Left kidney (tissue), 8 donors: ENCODE results near the gene MRPS5. TPM values are rescaled to one million over a fixed set of nuclear protein-coding genes. Genes with fewer than 3 reads are reported as not detected.

Experiments
- DNase-seq: peaks from one replicate; pipeline ENCODE4 v3.0.0-alpha.2; 2013
- long read RNA-seq, 8 donors: transcript quantifications; one replicate each; lab custom pipeline, GENCODE V29; 2026
- polyA plus RNA-seq: library from polyadenylated mRNA; unstranded; fragments of 120-200 nt; gene quantifications from one replicate; pipeline ENCODE4 v1.2.1, GENCODE V29; 2013; ENCODE audit not compliant: insufficient read length

MRPS5 gene
- 85.6 TPM for polyA plus RNA-seq
- long read RNA-seq, donor 1, transcript MRPS5-201 (12 exons, 1,652 nt): minor isoform, 6 of 55 reads
- long read RNA-seq, donor 1, transcript MRPS5-208 (2 exons, 3,680 nt): major isoform, 9 of 55 reads
- long read RNA-seq, donor 1, partial matches to known transcripts: 31 of 55 reads
- long read RNA-seq, donor 1, other reads (novel, unspliced or antisense): 0 of 55 reads
- long read RNA-seq, donor 2, transcript MRPS5-203 (5 exons, 793 nt): major isoform, 14 of 54 reads
- long read RNA-seq, donor 2, transcript MRPS5-201 (12 exons, 1,652 nt): minor isoform, 7 of 54 reads
- long read RNA-seq, donor 2, partial matches to known transcripts: 27 of 54 reads
- long read RNA-seq, donor 2, other reads (novel, unspliced or antisense): 0 of 54 reads
- long read RNA-seq, donor 3, transcript MRPS5-201 (12 exons, 1,652 nt): minor isoform, 10 of 44 reads
- long read RNA-seq, donor 3, transcript MRPS5-203 (5 exons, 793 nt): major isoform, 14 of 44 reads
- long read RNA-seq, donor 3, partial matches to known transcripts: 15 of 44 reads
- long read RNA-seq, donor 3, other reads (novel, unspliced or antisense): 0 of 44 reads
- long read RNA-seq, donor 4, partial matches to known transcripts: 13 of 14 reads
- long read RNA-seq, donor 4, other reads (novel, unspliced or antisense): 0 of 14 reads
- long read RNA-seq, donor 5, transcript MRPS5-202 (11 exons, 1,359 nt): minor isoform, 6 of 71 reads
- long read RNA-seq, donor 5, transcript MRPS5-201 (12 exons, 1,652 nt): major isoform, 30 of 71 reads
- long read RNA-seq, donor 5, transcript MRPS5-203 (5 exons, 793 nt): minor isoform, 6 of 71 reads
- long read RNA-seq, donor 5, transcript MRPS5-208 (2 exons, 3,680 nt): minor isoform, 5 of 71 reads
- long read RNA-seq, donor 5, partial matches to known transcripts: 22 of 71 reads
- long read RNA-seq, donor 5, other reads (novel, unspliced or antisense): 0 of 71 reads
- long read RNA-seq, donor 6, transcript MRPS5-201 (12 exons, 1,652 nt): major isoform, 6 of 45 reads
- long read RNA-seq, donor 6, partial matches to known transcripts: 34 of 45 reads
- long read RNA-seq, donor 6, other reads (novel, unspliced or antisense): 0 of 45 reads
- long read RNA-seq, donor 7, transcript MRPS5-201 (12 exons, 1,652 nt): minor isoform, 9 of 96 reads
- long read RNA-seq, donor 7, transcript MRPS5-203 (5 exons, 793 nt): major isoform, 10 of 96 reads
- long read RNA-seq, donor 7, partial matches to known transcripts: 71 of 96 reads
- long read RNA-seq, donor 7, other reads (novel, unspliced or antisense): 0 of 96 reads
- long read RNA-seq, donor 8, transcript MRPS5-203 (5 exons, 793 nt): minor isoform, 5 of 31 reads
- long read RNA-seq, donor 8, transcript MRPS5-201 (12 exons, 1,652 nt): major isoform, 8 of 31 reads
- long read RNA-seq, donor 8, partial matches to known transcripts: 14 of 31 reads
- long read RNA-seq, donor 8, other reads (novel, unspliced or antisense): 0 of 31 reads

- DNase-seq: peak; percentile 78
These were observed at the start of gene MRPS5 for GRCh38 chr2:95121407-95122196. MRPS5 (minus strand) TSS chr2:95121808; CDS start chr2:95121791, 17 bp downstream.

DNA sequence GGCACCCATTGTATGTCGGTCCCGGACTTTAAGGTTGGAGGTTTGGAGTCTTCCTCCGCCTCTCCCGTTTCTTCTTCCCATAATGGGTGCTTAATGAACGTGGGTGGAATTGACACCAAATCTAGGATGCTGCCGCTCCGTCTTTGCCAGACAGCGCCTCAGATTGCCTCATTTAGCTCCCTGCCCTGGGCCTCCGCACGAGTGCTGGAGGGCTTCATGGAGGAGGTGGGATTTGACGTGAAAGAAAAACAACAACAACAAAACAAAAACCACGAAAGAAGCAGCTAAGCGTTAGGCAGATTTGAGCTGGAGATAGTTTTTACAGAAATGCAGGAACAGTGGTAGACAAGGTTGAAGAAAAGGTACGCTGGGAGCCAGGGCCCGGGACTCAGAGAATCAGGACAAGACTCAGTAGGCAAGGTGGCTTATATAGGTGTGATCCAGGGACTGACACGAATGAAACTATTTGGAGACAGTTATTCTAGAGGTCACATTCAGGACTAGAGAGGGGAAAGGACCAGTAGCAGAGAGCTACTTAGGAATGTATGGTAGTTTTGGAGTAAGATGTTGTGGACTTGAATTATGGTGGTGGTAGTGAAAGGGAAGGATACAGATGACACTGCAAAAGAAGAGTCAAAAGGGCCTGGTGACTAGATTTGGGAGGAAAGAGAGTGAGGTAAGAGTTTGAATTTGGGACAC lies 44.6 kb upstream of the MRPS5 start:
- no peak for DNase-seq

GRCh38 chr2:95165371-95166064 lies 43.9 kb upstream of the MRPS5 start, which contains the start of gene ZNF2:
ZNF2 (plus strand) TSS chr2:95165809; CDS start chr2:95176227, 10,418 bp downstream.
- DNase-seq: peak; percentile 99

- DNase-seq: no peak
These were observed 43.4 kb upstream of the MRPS5 start for GRCh38 chr2:95165030-95165370.

GRCh38 chr2:95159690-95160449 lies 38.3 kb upstream of the MRPS5 start, which contains the start of gene ZNF514:
ZNF514 (minus strand) TSS chr2:95159848; CDS start chr2:95153253, 6,595 bp downstream.
- peak; percentile 69 for DNase-seq

- DNase-seq: peak; percentile 25
These were observed 37.4 kb upstream of the MRPS5 start for GRCh38 chr2:95158891-95159619.

GRCh38 chr2:95158441-95158840 lies 36.8 kb upstream of the MRPS5 start:
- DNase-seq: no peak

GRCh38 chr2:95149397-95149984 lies 27.9 kb upstream of the MRPS5 start:
- no peak for DNase-seq

DNA sequence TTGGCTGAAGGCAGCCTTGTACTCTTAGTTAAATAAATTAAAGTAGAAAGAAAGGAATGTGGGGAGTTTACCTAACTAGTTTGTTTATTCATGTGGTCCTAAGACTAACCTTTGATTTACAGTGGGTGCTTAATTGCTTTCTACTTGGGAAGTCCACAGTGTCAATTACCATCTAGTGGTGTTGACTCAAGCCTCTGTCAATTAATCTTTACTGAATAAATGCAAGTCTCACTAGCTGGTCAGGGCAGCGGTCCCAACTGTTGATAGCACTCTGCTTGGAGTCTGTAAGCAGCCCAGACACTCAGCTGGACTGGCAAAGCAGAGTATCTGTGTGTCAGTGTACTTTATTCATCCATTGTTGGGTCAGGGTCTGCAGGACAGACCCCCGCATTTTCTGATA lies 22.2 kb upstream of the MRPS5 start:
- DNase-seq: no peak

DNA sequence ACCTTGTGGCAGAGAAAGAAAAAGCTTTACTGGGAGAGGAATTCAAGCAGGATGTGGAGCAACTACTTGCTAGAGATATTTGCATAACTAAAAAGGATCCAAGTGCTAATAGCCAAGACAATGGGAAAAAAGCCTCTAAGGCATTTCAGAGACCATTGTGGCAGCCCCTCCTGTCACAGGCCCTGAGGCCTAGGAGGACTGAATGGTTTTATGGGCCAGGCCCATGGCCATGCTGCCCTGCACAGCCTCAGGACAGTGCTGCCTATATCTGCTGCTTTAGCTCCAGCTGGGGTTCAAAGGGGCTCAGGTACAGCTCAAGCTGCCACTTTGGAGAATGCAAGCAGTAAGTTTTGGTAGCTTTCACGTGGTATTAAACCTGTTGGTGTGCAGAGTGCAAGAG lies 17.1 kb upstream of the MRPS5 start:
- no peak for DNase-seq

- no peak for DNase-seq
These were observed 566 bp upstream of the MRPS5 start for GRCh38 chr2:95122197-95122551.

- DNase-seq: no peak
These were observed 558 bp downstream of the MRPS5 start for GRCh38 chr2:95121093-95121406.

DNA sequence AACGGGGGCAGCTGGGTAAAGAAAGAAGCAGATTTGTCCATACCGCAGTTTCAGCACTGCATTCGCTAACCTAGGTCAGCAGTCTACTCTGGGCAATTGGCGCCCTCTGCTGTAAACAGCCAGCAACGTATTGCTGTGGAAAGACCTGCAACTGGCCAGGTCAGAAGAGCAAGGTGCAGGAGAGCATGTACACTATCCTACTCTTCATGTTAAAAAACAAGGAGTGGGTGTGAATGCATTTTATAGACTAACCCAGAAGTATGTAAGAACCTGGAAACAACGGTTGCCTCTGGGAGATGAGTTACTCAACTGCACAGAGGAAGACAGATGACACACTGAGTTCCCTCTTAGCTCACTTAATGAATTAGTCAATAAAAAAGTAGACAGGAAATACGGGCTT lies 6.2 kb downstream of the MRPS5 start:
- peak; percentile 70 for DNase-seq

DNA sequence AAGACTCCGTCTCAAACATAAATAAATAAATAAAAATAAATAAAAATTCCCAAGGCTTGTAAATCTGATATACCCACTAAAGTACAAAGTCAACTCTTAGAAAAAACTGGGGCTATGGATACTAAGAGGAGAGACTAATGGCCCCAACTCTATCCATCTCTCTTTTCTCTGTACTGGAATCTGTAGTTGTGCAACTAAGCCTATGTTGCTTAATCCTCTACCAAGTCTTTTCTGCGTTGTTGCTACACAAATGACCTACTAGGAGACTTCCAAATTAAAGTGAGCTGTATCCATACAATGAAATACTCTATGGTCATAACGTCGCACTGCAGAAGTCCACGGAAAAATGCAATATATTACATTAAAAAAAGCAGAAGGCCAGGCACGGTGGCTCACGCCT lies 8.1 kb downstream of the MRPS5 start:
- DNase-seq: no peak

- no peak for DNase-seq
These were observed 11.2 kb downstream of the MRPS5 start for GRCh38 chr2:95110395-95110794.

- no peak for DNase-seq
These were observed 12.3 kb downstream of the MRPS5 start for GRCh38 chr2:95109260-95109659.

- no peak for DNase-seq
These were observed 15.5 kb downstream of the MRPS5 start for GRCh38 chr2:95106081-95106480.

- no peak for DNase-seq
These were observed 17.0 kb downstream of the MRPS5 start for GRCh38 chr2:95104606-95105005.
